NCI-H2196 treated with DMSO at 0.1 percent for 48 hours (cell line): Measurements from ENCODE around the gene ADGRF1.

Source experiments
- DNase-seq: peaks from one replicate; lab custom pipeline; 2025; ENCODE audit not compliant: unreplicated experiment; lab: John Stamatoyannopoulos, UW

The ADGRF1 gene

DNA sequence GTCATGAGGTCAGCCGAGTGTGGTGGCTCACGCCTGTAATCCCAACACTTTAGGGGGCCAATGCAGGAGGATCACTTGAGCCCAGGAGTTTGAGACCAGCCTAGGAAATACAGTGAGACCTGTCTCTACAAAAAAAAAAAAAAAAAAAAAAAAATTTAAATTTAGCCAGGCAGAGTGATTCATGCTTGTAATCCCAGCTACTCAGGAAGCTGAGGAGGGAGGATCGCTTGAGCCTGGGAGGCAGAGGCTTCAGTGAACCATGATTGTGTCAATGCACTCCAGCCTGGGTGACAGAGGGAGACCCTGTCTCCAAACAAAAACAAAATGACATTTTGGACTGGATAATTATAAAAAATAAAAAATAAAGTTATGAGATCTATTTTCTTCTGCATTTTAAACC is 56.2 kb downstream of the ADGRF1 start:
- no peak for DNase-seq

GRCh38 chr6:46983007-46983411 is 59.1 kb downstream of the ADGRF1 start:
- DNase-seq, result no peak

DNA sequence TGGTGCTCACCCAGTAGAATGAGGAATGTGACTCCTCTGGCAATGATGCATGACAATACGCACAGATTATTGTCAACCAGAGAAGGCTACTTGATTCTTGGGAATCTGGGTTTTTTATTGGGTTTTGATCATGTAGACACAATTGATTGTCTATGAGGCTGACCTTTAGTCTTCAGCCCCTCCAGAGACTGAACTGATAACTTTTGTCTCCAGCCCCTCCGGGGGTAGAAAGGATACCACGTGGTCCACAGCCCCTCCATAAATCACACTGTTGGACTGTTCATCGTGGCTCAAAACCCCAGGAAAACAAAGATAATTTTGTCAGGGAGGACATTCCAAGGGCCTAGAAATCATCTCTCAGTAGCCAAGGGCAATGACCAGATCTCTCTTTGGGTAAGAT is 62.9 kb downstream of the ADGRF1 start:
- no peak for DNase-seq

GRCh38 chr6:46974786-46975185 is 67.3 kb downstream of the ADGRF1 start:
- no peak for DNase-seq

DNA sequence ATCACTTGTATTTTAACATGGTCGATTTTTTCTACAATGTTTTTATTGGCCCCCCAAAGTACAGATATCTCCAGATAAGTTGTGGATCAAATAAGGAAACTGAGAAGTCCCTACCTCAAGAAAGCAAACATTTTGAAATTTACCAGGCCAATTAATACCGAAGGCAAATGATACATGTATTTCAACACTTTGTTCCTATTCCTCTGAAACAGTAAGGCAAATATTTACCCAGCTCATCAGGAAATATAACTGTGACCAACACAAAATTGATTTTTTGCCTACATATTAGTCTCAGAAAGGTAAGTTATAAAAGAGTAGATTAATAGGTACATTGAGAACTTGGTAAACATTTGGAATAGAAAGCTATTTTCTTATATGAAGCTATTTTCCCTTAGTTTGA is 69.1 kb downstream of the ADGRF1 start:
- no peak for DNase-seq

- no peak for DNase-seq
Measured at GRCh38 chr6:46972531-46972930, 69.6 kb downstream of the ADGRF1 start.

- DNase-seq, result no peak
Measured at GRCh38 chr6:46969206-46969605, 72.9 kb downstream of the ADGRF1 start.

GRCh38 chr6:46967826-46968349 is 74.2 kb downstream of the ADGRF1 start:
- DNase-seq, result no peak

GRCh38 chr6:46964716-46965519 is 77.2 kb downstream of the ADGRF1 start:
- no peak for DNase-seq

DNA sequence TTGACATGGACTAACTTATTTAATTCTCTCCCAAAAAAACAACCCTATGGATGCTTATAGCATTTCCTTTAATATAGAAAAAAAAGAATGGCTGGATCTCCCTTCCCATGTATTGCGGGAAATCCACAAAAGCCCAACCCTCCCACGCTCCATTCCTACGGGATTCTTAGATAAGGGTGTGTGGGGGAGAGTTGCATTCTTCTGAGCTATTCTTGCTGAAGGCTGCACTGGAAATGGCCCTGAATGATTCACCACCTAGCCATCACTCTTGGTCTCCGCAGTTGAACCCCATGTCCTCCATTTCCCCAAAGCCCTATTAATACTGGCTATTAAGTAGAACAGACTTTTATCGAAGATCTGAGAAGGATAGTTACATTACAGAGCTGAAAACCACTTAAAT is 78.5 kb downstream of the ADGRF1 start:
- no peak for DNase-seq

GRCh38 chr6:46963039-46963438 is 79.1 kb downstream of the ADGRF1 start:
- no peak for DNase-seq

DNA sequence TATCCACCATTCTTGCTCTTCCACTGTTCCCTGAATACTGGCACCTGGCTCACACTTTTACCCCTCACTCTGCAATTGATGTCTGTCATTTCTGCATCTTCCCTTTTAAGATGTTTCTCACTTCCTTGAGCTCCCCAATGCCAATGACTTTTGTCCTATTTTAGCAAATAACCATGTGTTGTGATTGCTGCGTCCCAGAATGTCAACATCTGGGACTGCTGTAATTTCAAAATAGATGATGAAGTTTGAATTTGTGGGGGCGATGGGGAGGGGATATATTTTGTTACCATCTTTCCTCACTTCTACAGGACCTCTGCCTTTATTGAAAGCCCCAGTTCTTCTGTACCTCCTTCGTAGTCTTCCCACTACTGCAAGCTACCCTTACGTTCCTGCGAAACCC is 80.4 kb downstream of the ADGRF1 start:
- DNase-seq, result no peak

DNA sequence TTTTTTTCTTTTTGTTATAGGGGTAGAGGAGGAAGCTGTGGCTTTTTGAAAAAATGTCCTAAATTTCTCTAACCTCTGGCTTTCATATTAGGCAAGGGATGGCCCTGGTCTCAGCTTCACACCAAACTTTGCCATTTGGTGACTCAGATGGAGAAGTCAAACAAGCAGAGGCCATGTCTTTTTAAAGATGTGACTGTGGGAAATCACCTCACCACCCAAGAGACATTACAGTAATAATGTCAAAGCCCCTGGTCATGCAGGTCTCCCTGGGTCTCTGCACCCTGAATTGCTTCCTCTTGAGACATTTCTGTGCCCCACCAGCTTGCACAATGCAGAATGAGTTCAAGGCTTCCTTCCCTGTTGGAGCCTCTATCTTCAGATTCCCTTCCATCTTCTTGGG is 80.9 kb downstream of the ADGRF1 start:
- DNase-seq, result no peak

DNA sequence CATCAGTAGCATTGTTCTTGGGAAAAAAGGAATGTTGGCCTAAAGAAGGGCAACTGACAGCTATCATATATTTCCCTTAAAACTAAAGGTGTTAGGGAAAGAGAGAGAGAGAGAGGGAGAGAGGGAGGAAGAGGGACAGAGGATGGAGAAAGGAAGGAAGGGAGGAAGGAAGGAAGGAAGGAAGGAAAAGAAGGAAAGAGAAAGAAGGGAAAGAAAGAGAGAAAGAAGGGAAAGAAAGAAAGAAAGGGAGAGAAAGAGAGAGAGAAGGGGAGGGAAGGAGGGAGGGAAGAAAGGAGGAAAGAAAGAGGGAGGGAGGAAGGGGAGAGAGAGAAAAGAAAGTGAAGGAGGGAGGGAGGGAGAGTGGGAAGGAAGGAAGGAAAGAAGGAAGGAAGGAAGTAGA is 82.7 kb downstream of the ADGRF1 start:
- no peak for DNase-seq

DNA sequence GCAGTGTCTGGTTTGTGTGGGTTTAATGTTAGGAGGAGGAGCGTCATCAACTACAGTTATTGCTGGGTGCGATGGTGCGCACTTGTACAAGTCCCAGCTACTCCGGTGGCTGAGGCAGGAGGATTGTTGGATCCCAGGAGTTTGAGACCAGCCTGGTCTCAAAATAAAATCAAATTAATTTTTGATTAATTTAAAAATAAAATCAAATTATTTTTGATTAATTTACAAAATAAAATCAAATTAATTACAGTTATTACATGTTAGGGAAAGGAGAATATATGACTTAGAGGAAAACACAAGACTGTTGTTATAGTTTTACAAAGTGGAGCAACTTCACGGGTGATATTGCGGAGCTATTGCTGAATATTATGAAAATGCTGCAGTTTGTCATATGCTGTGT is 85.7 kb downstream of the ADGRF1 start:
- no peak for DNase-seq

DNA sequence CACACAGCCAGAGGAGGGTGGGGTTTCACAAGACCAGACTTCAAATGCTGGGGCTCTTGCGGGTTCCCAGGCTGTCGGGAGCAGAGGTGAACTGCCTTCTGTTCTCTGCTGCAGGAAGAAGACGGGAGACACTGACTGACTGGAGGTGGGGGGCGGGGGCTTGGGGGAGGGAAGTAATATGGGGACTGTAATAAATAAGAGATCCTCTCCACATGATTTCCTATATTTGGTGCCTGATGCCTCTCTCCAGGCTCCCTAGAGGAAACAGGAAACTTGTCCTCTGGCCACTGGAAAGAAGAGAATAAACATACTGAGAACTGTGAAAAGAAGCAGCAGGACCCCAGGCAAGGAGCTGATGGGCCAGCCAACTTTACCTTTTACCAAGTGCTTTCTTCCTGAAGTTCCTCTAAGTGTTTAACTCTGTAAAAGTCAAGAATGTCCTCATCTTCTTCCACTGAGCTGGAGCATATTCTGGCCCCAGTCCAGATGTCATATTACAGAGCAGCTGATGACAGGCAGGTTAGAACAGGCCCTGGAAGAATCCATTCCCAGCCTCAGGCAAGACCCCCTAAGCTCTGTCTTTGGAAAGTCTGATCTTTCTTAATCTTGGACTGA is 87.2 kb downstream of the ADGRF1 start:
- no peak for DNase-seq

- DNase-seq, result no peak
Measured at GRCh38 chr6:46953921-46954320, 88.2 kb downstream of the ADGRF1 start.

- DNase-seq, result no peak
Measured at GRCh38 chr6:46949632-46950280, 92.4 kb downstream of the ADGRF1 start.

DNA sequence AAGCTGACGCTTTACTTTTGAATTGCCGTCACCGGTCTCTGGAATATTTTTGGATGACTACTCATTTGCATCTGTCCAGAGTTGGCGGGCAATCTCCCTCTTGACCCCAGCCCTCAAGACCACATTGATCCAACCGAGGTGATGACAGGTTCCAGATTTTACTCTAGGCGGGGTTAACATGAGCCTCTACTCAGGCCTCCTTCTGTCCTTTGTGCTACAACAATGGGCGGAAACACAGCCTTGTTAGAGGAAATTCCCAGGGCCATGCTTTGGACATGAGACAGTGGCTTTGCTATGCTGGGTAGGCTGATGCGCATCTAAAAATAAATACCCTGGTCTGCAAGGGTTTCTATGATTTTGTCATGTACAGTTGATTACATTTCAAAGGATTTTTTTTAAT is 93.4 kb downstream of the ADGRF1 start:
- DNase-seq, result no peak
